Fibroblast of lung (primary cell): ENCODE measurements around the gene MYO5B. TPM values are rescaled to one million over a fixed set of nuclear protein-coding genes. Genes with fewer than 3 reads are reported as not detected.

Source experiments
- DNase-seq, 2 donors: peaks; one replicate each; pipeline versions ENCODE4 v3.0.0 to v3.0.0-alpha.2; 2010; ENCODE audit warnings: low read depth in 2 of 2
- H2AFZ ChIP-seq: 2 replicates; pipeline ENCODE4 v1.5.1; 2012; ENCODE audit warnings: low read length, control low read depth, inconsistent platforms
- H3K27ac ChIP-seq: 2 replicates; pipeline ENCODE4 v1.5.1; 2011; ENCODE audit warnings: low read length, control low read depth; ENCODE audit not compliant: insufficient read depth
- H3K27me3 ChIP-seq: 2 replicates; pipeline ENCODE4 v1.5.1; 2011; ENCODE audit warnings: mild to moderate bottlenecking, low read length; ENCODE audit not compliant: control insufficient read depth, insufficient read depth
- H3K36me3 ChIP-seq: 2 replicates; pipeline ENCODE4 v1.5.1; 2011; ENCODE audit warnings: low read length; ENCODE audit not compliant: control insufficient read depth, insufficient read depth
- H3K4me1 ChIP-seq: 2 replicates; pipeline ENCODE4 v1.5.1; 2011; ENCODE audit warnings: low read length; ENCODE audit not compliant: control insufficient read depth, insufficient read depth; ENCODE audit errors: extremely low read depth
- H3K4me2 ChIP-seq: 2 replicates; pipeline ENCODE4 v1.5.1; 2011; ENCODE audit warnings: low read length, control low read depth; ENCODE audit not compliant: insufficient read depth; ENCODE audit errors: extremely low read depth
- H3K4me3 ChIP-seq, 4 experiments: fragments of 200-600 bp in 1 of 4; sonication (generic) in 1 of 4; replicated peaks in 1 of 4; 2 replicates each; pipeline ENCODE4 v1.5.1; 2011 to 2016; ENCODE audit warnings: low read length in 4 of 4, low read depth in 3 of 4, mild to moderate bottlenecking in 3 of 4, control low read depth in 2 of 4, inconsistent platforms in 1 of 4, mixed read lengths in 1 of 4; ENCODE audit not compliant: insufficient read depth in 1 of 4; ENCODE audit errors: control extremely low read depth in 1 of 4
- H3K79me2 ChIP-seq: 2 replicates; pipeline ENCODE4 v1.5.1; 2012; ENCODE audit warnings: mild to moderate bottlenecking, low read length, inconsistent platforms; ENCODE audit not compliant: control insufficient read depth, insufficient read depth
- H3K9ac ChIP-seq: 2 replicates; pipeline ENCODE4 v1.5.1; 2011; ENCODE audit warnings: mild to moderate bottlenecking, low read length, control low read depth; ENCODE audit not compliant: insufficient read depth
- H3K9me3 ChIP-seq: 2 replicates; pipeline ENCODE4 v1.5.1; 2012; ENCODE audit warnings: low read depth, low read length; ENCODE audit not compliant: control insufficient read depth, insufficient read depth
- H4K20me1 ChIP-seq: 2 replicates; pipeline ENCODE4 v1.5.1; 2011; ENCODE audit warnings: low read length; ENCODE audit not compliant: control insufficient read depth, insufficient read depth; ENCODE audit errors: extremely low read depth
- EZH2 ChIP-seq: IDR thresholded peaks from 2 replicates; pipeline ENCODE4 v1.5.1; 2012; ENCODE audit warnings: low read length, control low read depth, mild to moderate bottlenecking; ENCODE audit errors: missing control alignments
- polyA plus RNA-seq, 2 donors: library from polyadenylated mRNA; depleted of rRNA in 1 of 2; stranded (reverse) in 1 of 2; unstranded in 1 of 2; fragments of >200 nt; gene quantifications; 2 replicates each; pipeline ENCODE4 v1.2.1, GENCODE V29; 2011 to 2012; ENCODE audit warnings: missing spikeins in 1 of 2
- total RNA-seq: library from RNA; depleted of rRNA; stranded (reverse); fragments of >200 nt; gene quantifications from 2 replicates; pipeline ENCODE4 v1.2.1, GENCODE V29; 2014
- TF ChIP-seq, protein P1 (sequence below), 2 donors: IDR thresholded peaks in 1 of 2; conservative IDR thresholded peaks in 1 of 2; 1 replicate in 1 of 2; 2 replicates in 1 of 2; pipeline ENCODE4 v1.5.1; 2011 to 2012; ENCODE audit warnings: low read length in 2 of 2, control low read depth in 1 of 2, inconsistent platforms in 1 of 2, low read depth in 1 of 2, mild to moderate bottlenecking in 1 of 2

MYO5B gene
- total and polyA plus RNA-seq, 2 donors (not counting 1 experiment from before 2014, with no cell fraction given), result under 0.01 to 0.06 TPM

DNA sequence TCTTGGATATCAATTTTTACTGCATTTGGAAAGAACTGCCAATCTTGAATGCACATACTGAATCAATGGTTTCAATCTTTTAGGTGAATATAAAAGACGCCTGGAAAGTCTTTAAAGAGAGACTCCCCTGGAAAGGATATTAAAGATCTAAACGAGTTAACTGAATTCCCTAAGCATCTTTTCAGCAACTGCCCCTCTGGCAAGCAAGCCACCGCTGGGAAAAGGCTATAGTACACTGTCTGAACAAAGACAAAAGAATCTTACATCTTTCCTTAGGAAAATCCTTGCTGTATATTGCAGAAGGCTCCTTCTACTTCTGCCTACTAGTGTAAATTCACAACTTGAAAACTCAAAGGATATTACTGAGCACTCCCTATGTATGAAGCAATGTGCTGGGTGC lies 28.0 kb downstream of the MYO5B start:
- Histone ChIP-seq H3K4me1 (no peaks in the 10 kb centered on the region), H3K27me3 (no peaks in the 10 kb centered on the region), H2AFZ (no peak overlapping the region), H3K4me2 (no peak overlapping the region), H3K36me3 (no peaks in the 10 kb centered on the region), H3K9me3 (no peaks in the 10 kb centered on the region), H3K9ac (no peak overlapping the region), H4K20me1 (no peaks in the 10 kb centered on the region), H3K4me3 (no peak overlapping the region), H3K79me2 (no peaks in the 10 kb centered on the region), H3K27ac (no peak overlapping the region)
- no peak for TF ChIP-seq EZH2
- TF ChIP-seq, protein P1, sequence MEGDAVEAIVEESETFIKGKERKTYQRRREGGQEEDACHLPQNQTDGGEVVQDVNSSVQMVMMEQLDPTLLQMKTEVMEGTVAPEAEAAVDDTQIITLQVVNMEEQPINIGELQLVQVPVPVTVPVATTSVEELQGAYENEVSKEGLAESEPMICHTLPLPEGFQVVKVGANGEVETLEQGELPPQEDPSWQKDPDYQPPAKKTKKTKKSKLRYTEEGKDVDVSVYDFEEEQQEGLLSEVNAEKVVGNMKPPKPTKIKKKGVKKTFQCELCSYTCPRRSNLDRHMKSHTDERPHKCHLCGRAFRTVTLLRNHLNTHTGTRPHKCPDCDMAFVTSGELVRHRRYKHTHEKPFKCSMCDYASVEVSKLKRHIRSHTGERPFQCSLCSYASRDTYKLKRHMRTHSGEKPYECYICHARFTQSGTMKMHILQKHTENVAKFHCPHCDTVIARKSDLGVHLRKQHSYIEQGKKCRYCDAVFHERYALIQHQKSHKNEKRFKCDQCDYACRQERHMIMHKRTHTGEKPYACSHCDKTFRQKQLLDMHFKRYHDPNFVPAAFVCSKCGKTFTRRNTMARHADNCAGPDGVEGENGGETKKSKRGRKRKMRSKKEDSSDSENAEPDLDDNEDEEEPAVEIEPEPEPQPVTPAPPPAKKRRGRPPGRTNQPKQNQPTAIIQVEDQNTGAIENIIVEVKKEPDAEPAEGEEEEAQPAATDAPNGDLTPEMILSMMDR (conservative IDR thresholded peaks at IDR 0.05 in 1 of 2, IDR thresholded peaks at IDR 0.05 in 1 of 2; ENCODE audit: low read depth in 1 of 2, low read length in 2 of 2), result no peak
- no peak for DNase-seq

DNA sequence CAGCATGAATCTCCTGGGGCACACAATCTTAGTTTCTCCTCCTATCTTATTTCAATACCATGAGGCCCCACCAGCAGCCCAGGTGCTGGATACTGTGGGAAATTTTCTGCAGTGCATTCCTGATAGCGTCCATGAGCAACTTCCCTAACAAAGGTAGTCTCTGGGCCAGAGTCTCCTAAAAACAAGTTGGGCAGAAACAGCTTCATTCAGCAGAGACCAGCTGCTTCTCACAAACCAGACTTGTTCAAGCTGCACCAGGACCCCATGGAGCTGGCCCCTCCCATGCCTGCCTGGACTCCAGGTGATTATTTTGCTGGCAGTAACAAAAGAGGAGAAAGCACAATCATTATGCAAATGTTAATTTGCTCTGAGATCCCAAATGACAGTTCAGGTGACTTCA lies 31.4 kb downstream of the MYO5B start:
- H3K9me3 ChIP-seq, result no peaks in the 10 kb centered on the region
- H4K20me1 ChIP-seq, result no peaks in the 10 kb centered on the region
- H3K27me3 ChIP-seq, result no peaks in the 10 kb centered on the region
- H2AFZ ChIP-seq, result no peak overlapping the region
- H3K9ac ChIP-seq, result no peak overlapping the region
- no peak overlapping the region for H3K4me2 ChIP-seq
- H3K36me3 ChIP-seq, result no peaks in the 10 kb centered on the region
- TF ChIP-seq, protein P1 (conservative IDR thresholded peaks at IDR 0.05 in 1 of 2, IDR thresholded peaks at IDR 0.05 in 1 of 2; ENCODE audit: low read depth in 1 of 2, low read length in 2 of 2), result no peak
- no peak for TF ChIP-seq EZH2
- no peak for DNase-seq
- H3K4me3 ChIP-seq, result no peak overlapping the region
- H3K79me2 ChIP-seq, result no peaks in the 10 kb centered on the region
- H3K27ac ChIP-seq, result no peak overlapping the region
- no peaks in the 10 kb centered on the region for H3K4me1 ChIP-seq

DNA sequence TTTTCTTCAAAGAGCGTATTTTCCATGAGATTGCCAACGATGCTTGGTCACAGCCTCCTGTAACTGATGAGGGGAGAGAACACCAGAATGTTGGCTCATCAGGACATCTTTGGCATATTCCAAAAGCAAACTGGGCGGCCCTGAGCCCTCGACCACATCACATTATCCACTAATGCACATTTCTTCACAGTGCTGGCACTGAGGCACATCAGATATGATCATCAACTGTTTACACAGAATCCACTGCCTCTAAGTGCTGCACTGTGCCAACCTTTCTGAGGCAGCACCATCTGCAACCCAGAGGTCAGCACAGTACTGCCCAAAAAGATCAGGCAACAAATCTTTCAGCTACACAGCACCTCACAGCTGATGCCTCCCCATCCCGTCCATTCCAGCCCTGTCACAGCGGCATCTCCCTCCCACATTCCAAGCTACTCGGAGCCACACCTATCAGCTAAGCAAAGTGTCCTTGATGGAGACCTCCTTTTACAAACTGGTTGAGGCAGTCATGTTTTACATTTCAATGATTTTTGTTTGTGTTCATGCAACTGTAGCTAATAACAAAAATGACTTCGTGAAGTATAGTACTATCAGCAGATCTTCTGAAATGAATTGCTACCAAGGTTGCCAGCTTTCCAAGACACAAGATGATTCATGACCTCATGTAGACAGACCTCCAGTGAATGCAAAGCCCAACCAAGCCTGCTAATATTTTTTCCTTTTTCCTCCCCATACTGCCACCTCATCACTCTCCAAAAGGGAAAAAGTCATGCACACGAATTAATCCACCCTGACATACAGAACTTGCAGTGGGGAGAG lies 32.3 kb downstream of the MYO5B start:
- Histone ChIP-seq H3K36me3 (no peaks in the 10 kb centered on the region), H4K20me1 (no peaks in the 10 kb centered on the region), H3K4me3 (no peak overlapping the region), H3K9me3 (no peaks in the 10 kb centered on the region), H3K79me2 (no peaks in the 10 kb centered on the region), H3K4me2 (no peak overlapping the region), H3K27me3 (no peaks in the 10 kb centered on the region), H2AFZ (no peak overlapping the region), H3K4me1 (no peaks in the 10 kb centered on the region), H3K9ac (no peak overlapping the region), H3K27ac (no peak overlapping the region)
- peak in 1 of 2 donors; percentile 43 for DNase-seq
- TF ChIP-seq, protein P1 (conservative IDR thresholded peaks at IDR 0.05 in 1 of 2, IDR thresholded peaks at IDR 0.05 in 1 of 2; ENCODE audit: low read depth in 1 of 2, low read length in 2 of 2), result no peak
- no peak for TF ChIP-seq EZH2
